Measurements from ENCODE around the gene SNRNP70.

The SNRNP70 gene

GRCh38 chr19:49129238-49129583 is 44.0 kb downstream of the SNRNP70 start:
- Histone ChIP-seq H3K36me3 (ENCODE audit: control insufficient read depth, low read length) (no peaks in the 10 kb centered on the region), H3K9me3 (ENCODE audit: control insufficient read depth, insufficient read depth, low read length) (no peaks in the 10 kb centered on the region), H3K4me2 (ENCODE audit: low read length) (peak overlapping the region; percentile 87; the same call in 1 of the 2 replicates), H3K27me3 (ENCODE audit: control insufficient read depth, low read length) (no peaks in the 10 kb centered on the region; the same call in 1 of the 2 replicates), H3K4me1 (ENCODE audit: control insufficient read depth, low read length) (peaks cover 13% of the 10 kb centered on the region), H4K20me1 (ENCODE audit: control insufficient read depth, insufficient read depth, low read depth, low read length) (no peaks in the 10 kb centered on the region), H3K4me3 (ENCODE audit: low read length) (no peak overlapping the region), H3K27ac (ENCODE audit: low read depth, low read length) (no peak overlapping the region), H3K9me2 (replicated peaks; ENCODE audit: control insufficient read depth, low read length) (no peaks in the 10 kb centered on the region), H3F3A (ENCODE audit: control insufficient read depth, insufficient read depth) (0 out of 2 replicates have a peak, but pooled peaks cover 3% of the 10 kb centered on the region), H3K79me2 (ENCODE audit: control insufficient read depth, low read length) (no peaks in the 10 kb centered on the region)
- no peak for TF ChIP-seq EZH2phosphoT487 (IDR thresholded peaks at IDR 0.05; ENCODE audit: borderline replicate concordance, low read length)
- no peak for TF ChIP-seq CTCF (IDR thresholded peaks at IDR 0.05; ENCODE audit: low read depth, low read length, poor library complexity, severe bottlenecking)

GRCh38 chr19:49130325-49130724 is 45.1 kb downstream of the SNRNP70 start:
- Histone ChIP-seq H3K79me2 (ENCODE audit: control insufficient read depth, low read length) (no peaks in the 10 kb centered on the region), H4K20me1 (ENCODE audit: control insufficient read depth, insufficient read depth, low read depth, low read length) (no peaks in the 10 kb centered on the region), H3K9me2 (replicated peaks; ENCODE audit: control insufficient read depth, low read length) (no peaks in the 10 kb centered on the region), H3K4me2 (ENCODE audit: low read length) (no peak overlapping the region), H3K4me3 (ENCODE audit: low read length) (no peak overlapping the region), H3K9me3 (ENCODE audit: control insufficient read depth, insufficient read depth, low read length) (no peaks in the 10 kb centered on the region), H3K27ac (ENCODE audit: low read depth, low read length) (no peak overlapping the region), H3K36me3 (ENCODE audit: control insufficient read depth, low read length) (no peaks in the 10 kb centered on the region), H3K4me1 (ENCODE audit: control insufficient read depth, low read length) (peaks cover 13% of the 10 kb centered on the region), H3K27me3 (ENCODE audit: control insufficient read depth, low read length) (no peaks in the 10 kb centered on the region), H3F3A (ENCODE audit: control insufficient read depth, insufficient read depth) (0 out of 2 replicates have a peak, but pooled peaks cover 3% of the 10 kb centered on the region)
- TF ChIP-seq CTCF (IDR thresholded peaks at IDR 0.05; ENCODE audit: low read depth, low read length, poor library complexity, severe bottlenecking), result no peak
- no peak for TF ChIP-seq EZH2phosphoT487 (IDR thresholded peaks at IDR 0.05; ENCODE audit: borderline replicate concordance, low read length)

GRCh38 chr19:49132974-49133609 is 47.8 kb downstream of the SNRNP70 start:
- H3K4me1 ChIP-seq (ENCODE audit: control insufficient read depth, low read length), result peaks cover 11% of the 10 kb centered on the region
- H4K20me1 ChIP-seq (ENCODE audit: control insufficient read depth, insufficient read depth, low read depth, low read length), result no peaks in the 10 kb centered on the region
- 0 out of 2 replicates have a peak, but pooled peaks cover 3% of the 10 kb centered on the region for H3F3A ChIP-seq (ENCODE audit: control insufficient read depth, insufficient read depth)
- H3K9me2 ChIP-seq (replicated peaks; ENCODE audit: control insufficient read depth, low read length), result no peaks in the 10 kb centered on the region
- H3K4me2 ChIP-seq (ENCODE audit: low read length), result no peak overlapping the region
- TF ChIP-seq EZH2phosphoT487 (IDR thresholded peaks at IDR 0.05; ENCODE audit: borderline replicate concordance, low read length) (no peak), CTCF (IDR thresholded peaks at IDR 0.05; ENCODE audit: low read depth, low read length, poor library complexity, severe bottlenecking) (no peak)
- no peaks in the 10 kb centered on the region for H3K9me3 ChIP-seq (ENCODE audit: control insufficient read depth, insufficient read depth, low read length)
- no peaks in the 10 kb centered on the region for H3K36me3 ChIP-seq (ENCODE audit: control insufficient read depth, low read length)
- no peak overlapping the region for H3K4me3 ChIP-seq (ENCODE audit: low read length)
- no peaks in the 10 kb centered on the region for H3K79me2 ChIP-seq (ENCODE audit: control insufficient read depth, low read length)
- no peaks in the 10 kb centered on the region for H3K27me3 ChIP-seq (ENCODE audit: control insufficient read depth, low read length)
- H3K27ac ChIP-seq (ENCODE audit: low read depth, low read length), result no peak overlapping the region
